M059J (cell line): ENCODE data around the gene KIF16B. TPM values are rescaled to one million over a fixed set of nuclear protein-coding genes. Genes with fewer than 3 reads are reported as not detected.
"Not testable (repeated sequence)": the region's sequence is repeated elsewhere in the genome, so short reads cannot be mapped to it uniquely, and the experiment has no call there.

Experiments used
- DNase-seq: peaks from one replicate; pipeline ENCODE4 v3.0.0-alpha.2; 2012; ENCODE audit warnings: low read depth
- total RNA-seq: library from RNA; depleted of rRNA; stranded (reverse); fragments of >200 nt; shearing (Covaris generic); gene quantifications from 2 replicates; pipeline ENCODE4 v1.2.3, GENCODE V29; 2014

The KIF16B gene
- total RNA-seq, 1 experiment from 2014 or later = 16.5 TPM

- no peak for DNase-seq
Measured at GRCh38 chr20:16481977-16482376, 91.3 kb downstream of the KIF16B start.

GRCh38 chr20:16479666-16480065 is 93.6 kb downstream of the KIF16B start:
- DNase-seq = no peak

- DNase-seq = peak; percentile 8
Measured at GRCh38 chr20:16477632-16478031, 95.6 kb downstream of the KIF16B start.

- DNase-seq = peak; percentile 62
Measured at GRCh38 chr20:16476032-16476431, 97.2 kb downstream of the KIF16B start.

GRCh38 chr20:16475225-16475624 is 98.0 kb downstream of the KIF16B start:
- no peak for DNase-seq

- DNase-seq = no peak
Measured at GRCh38 chr20:16474363-16474762, 98.9 kb downstream of the KIF16B start.

GRCh38 chr20:16472045-16472872 is 101.0 kb downstream of the KIF16B start:
- DNase-seq = peak; percentile 50

GRCh38 chr20:16469395-16469905 is 103.8 kb downstream of the KIF16B start:
- no peak for DNase-seq

- DNase-seq = no peak
Measured at GRCh38 chr20:16462711-16463110, 110.5 kb downstream of the KIF16B start.

- peak; percentile 94 for DNase-seq
Measured at GRCh38 chr20:16459019-16459700, 114.1 kb downstream of the KIF16B start.

GRCh38 chr20:16457514-16457913 is 115.7 kb downstream of the KIF16B start:
- DNase-seq = no peak

- DNase-seq = no peak
Measured at GRCh38 chr20:16455324-16455723, 117.9 kb downstream of the KIF16B start.

GRCh38 chr20:16451982-16452381 is 121.3 kb downstream of the KIF16B start:
- no peak for DNase-seq

GRCh38 chr20:16451001-16451400 is 122.2 kb downstream of the KIF16B start:
- no peak for DNase-seq

GRCh38 chr20:16446991-16447390 is 126.3 kb downstream of the KIF16B start:
- DNase-seq = no peak

- no peak for DNase-seq
Measured at GRCh38 chr20:16446246-16446645, 127.0 kb downstream of the KIF16B start.

GRCh38 chr20:16445482-16445881 is 127.8 kb downstream of the KIF16B start:
- DNase-seq = no peak

GRCh38 chr20:16444057-16444777 is 129.0 kb downstream of the KIF16B start:
- DNase-seq = no peak

- DNase-seq = no peak
Measured at GRCh38 chr20:16441546-16442164, 131.6 kb downstream of the KIF16B start.

GRCh38 chr20:16440686-16441085 is 132.6 kb downstream of the KIF16B start:
- DNase-seq = no peak

GRCh38 chr20:16439540-16439939 is 133.7 kb downstream of the KIF16B start:
- DNase-seq = not testable (repeated sequence)

- DNase-seq = no peak
Measured at GRCh38 chr20:16438100-16438499, 135.1 kb downstream of the KIF16B start.
